Epithelial cell of prostate (primary cell): ENCODE results near the gene ITGAE.

ENCODE experiments used
- DNase-seq: peaks from one replicate; pipeline ENCODE4 v3.0.0-alpha.2; 2011; ENCODE audit warnings: low read depth, low spot score
- H3K27ac ChIP-seq: fragments of 450-650 bp; 2 replicates; pipeline ENCODE4 v1.5.1; 2017; ENCODE audit warnings: mild to moderate bottlenecking

Gene ITGAE

DNA sequence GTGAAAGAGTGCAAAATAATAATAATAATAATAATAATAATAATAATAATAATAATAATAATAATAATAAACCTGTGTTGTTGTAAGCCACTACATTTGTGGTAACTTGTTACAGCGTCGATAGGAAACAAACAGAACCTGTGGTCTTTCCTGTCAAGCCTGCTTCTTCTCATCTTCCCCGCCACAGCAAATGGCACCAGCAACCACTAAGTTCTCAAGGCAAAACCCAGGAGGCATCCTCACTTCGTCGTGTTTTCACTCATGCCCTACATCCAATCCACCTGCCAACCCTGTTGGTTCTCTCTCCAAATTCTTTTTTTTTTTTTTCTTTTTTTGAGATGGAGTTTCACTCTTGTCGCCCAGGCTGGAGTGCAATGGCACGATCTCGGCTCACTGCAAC, 34.2 kb downstream of the ITGAE start:
- no peak for DNase-seq
- no peak overlapping the region for H3K27ac ChIP-seq

DNA sequence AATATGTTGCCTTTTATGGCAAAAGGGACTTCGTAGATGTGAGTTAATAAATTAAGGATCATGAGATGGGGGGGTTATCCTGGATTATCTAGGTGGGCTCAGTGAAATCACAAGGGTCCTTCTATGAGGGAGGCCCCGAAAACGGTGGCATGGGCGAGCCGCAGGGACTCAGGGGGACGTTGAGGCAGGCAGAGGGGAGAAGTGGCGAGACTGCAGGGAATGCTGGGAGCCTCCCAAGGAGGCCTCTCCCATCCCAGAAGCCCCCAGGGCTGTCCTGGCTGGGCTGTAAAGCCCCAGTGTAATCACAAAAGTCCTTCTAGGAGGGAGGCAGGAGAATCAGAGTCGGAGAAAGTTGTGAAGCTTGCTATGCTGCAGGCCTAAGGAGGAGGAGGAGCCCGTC, 35.0 kb downstream of the ITGAE start:
- DNase-seq = no peak
- no peak overlapping the region for H3K27ac ChIP-seq

DNA sequence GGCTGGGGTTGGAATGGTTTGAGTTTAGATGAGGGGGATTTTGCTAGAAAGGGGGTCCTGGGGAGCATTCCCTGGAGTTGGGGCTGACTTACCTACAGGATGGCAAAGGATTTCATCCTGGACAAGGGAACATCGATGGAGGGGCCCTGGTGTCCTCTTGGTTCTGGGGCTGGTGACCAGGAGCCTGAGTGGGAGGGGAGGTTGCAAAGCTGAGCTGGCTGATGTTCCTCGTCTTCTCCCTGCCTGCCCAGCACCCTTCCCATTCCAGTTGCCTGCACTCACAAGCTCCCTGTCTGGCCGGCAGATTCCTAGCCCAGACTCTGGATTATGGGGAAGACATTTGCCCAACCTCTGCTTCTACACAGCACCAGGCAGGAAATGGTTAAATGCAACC, 37.2 kb downstream of the ITGAE start:
- no peak for DNase-seq
- no peak overlapping the region for H3K27ac ChIP-seq

DNA sequence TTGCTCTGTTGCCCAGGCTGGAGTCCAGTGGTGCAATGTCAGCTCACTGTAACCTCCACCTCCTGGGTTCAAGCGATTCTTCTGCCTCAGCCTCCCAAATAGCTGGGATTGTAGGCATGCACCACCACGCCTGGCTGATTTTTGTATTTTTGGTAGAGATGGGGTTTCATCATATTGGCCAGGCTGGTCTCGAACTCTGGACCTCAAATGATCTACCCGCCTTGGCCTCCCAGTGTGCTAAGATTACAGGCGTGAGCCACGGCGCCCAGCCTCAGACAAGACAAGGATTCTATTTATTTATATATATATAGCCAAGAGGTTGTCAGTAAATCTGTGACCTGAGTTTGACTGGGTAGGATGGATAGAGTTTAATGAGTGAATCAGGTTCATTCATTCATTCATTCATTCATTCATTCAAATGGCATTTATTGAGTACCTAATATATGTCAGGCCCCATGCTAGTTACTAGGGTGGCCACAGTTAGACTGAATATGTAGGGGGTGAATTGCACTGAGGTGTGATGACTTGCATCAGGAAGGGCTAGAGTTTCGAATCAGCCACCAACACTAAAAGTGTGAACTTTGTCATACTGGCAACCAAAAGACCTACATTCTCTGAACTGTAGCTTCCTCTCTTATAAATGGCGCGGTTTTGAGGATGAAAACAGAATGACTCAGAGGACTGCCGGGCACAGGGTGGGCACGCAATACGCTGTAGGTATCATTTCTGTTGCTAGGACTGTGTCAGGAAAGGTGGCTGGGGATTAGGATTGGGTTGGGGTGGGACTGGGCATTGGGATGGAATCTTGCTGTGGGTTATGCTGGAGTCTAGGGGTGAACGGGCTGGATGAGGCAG, 37.8 kb downstream of the ITGAE start:
- DNase-seq = no peak
- no peak overlapping the region for H3K27ac ChIP-seq

DNA sequence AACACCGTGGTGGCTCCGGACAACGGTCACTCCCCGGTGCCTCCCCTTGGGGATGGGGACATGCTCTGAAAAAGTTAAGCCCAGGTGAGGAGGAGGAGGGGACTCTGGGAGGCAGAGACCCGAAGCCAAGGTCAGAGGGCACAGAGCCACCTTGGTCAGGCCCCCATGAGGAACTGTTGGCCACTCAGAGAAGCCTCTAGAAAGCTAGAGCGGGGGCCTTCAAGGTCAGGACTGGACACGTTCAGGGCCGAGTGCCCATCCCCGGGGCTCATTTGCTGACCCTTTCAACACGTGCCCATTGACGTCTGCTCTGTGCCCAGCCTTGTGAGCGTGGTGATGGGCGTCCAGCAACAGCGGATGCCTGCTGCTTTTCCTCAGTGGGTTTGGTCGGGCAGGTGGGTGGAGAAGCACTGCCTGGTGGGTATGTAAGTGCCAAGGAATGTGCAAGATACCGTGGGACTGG, 39.0 kb downstream of the ITGAE start:
- DNase-seq = no peak
- no peak overlapping the region for H3K27ac ChIP-seq

DNA sequence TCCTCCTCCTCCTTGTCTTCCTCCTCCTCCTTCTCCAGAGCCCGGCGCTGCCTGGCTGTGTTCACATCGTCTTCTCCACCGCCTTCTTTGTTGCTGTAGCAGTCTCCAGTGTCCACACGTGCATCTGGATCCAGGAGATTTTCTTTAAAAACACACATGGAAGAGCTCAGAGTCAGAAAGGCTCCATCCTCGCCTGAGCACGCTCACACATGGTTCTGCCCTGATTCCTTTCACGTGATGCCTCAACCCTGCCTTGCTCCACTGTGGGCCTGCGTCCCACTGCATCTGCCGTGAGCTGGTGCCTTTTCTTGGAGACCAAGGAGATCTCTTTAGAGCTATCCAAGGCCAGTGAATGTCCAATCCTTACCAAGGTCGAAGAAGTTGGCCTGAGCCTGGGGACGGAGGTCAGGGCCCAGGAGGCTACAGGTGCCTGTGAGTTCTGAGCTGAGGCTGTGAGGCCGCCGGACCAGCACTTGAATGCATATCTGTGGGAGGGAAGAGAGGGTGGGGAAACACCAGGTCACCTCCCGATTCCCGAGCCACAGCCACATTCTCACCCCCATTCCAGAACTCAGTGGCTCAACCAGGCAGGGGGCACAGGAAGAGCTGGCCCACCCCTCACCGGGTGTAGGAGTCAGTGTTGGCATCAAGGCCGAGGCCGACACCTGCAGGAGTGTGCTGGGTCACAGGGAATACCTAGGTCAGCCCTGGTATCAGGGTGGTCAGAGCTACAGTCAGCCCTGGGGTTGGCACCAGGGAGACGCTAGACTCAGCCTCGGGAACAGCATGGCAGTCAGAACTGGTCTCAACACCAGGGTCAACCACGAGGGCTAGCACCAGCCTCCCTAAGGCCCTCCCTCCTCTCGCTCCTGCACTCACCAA, 39.7 kb downstream of the ITGAE start:
- no peak overlapping the region for H3K27ac ChIP-seq
- DNase-seq = no peak

DNA sequence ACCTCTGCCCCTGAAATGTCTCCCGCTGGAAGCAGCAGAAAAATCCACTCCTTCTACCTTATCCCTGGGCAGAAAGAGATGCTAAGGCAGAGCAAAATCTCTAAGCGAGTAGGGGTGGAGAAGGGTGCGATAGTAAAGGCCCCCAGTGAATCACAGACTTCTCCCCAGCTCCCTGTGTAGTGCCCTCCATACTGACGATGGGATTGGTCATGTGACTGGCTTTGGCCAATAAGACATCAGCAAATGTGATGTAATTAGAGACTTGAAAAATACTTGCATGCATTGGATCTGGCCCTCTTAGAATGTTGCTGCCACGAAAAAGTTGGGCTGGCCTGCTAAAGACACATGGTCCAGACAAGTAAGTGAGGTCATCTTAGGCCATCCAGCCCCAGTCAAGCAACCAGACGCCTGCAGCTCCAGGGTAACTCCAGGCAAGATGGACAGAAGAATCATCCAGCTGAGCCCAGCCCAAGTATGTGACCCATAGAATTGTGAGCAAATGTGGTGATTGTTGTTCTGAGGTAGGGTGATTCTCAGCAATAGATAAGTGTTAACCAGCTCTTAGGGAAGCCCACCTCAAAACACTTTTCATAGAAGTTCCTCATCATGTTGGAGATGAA, 41.3 kb downstream of the ITGAE start:
- no peak overlapping the region for H3K27ac ChIP-seq
- DNase-seq = no peak

GRCh38 chr17:3755335-3756030, 45.5 kb downstream of the ITGAE start:
- no peak for DNase-seq
- H3K27ac ChIP-seq = peak overlapping the region; percentile 45

DNA sequence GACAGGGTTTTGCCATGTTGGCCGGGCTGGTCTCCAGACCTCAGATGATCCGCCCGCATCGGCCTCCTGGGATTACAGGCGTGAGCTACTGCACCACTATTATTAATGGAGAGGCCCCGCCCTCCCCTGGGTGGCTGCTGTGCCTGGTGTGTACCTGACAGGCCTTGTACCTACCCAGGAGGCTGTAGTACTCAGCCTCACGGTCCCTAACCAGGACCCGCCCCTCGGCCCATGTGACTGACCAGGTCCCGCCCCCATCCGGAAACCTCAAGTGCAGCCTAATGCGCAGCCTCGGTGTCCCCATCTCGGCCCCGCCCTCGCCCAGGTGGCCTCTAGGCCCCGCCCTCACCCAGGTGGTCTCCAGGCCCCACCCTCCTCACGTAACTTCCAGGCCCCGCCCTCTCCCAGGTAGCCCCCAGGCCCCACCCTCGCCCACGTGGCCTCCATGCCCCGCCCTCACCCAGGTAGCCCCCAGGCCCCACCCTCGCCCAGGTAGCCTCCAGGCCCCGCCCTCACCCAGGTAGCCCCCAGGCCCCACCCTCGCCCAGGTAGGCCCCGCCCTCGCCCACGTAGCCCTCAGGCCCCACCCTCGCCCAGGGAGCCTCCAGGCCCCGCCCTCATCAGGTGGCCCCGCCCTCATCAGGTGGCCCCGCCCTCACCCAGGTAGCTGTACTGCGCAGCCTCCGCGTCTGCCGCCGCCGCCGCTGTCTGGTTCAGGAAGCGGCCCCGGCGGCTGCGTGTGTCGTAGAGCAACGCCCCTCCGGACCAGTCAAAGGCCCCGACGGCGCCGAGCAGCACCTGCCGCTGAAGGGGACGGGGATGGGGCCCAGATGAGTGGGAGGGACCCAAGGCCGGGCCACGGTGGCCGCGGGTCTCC, 46.3 kb downstream of the ITGAE start:
- DNase-seq = peak; percentile 95
- peak overlapping the region; percentile 45 for H3K27ac ChIP-seq

GRCh38 chr17:3754066-3754457, 46.9 kb downstream of the ITGAE start:
- no peak overlapping the region for H3K27ac ChIP-seq
- no peak for DNase-seq

GRCh38 chr17:3753624-3754023, 47.4 kb downstream of the ITGAE start:
- no peak for DNase-seq
- H3K27ac ChIP-seq = no peak overlapping the region

GRCh38 chr17:3751836-3752235, 49.2 kb downstream of the ITGAE start:
- H3K27ac ChIP-seq = no peak overlapping the region
- DNase-seq = no peak

DNA sequence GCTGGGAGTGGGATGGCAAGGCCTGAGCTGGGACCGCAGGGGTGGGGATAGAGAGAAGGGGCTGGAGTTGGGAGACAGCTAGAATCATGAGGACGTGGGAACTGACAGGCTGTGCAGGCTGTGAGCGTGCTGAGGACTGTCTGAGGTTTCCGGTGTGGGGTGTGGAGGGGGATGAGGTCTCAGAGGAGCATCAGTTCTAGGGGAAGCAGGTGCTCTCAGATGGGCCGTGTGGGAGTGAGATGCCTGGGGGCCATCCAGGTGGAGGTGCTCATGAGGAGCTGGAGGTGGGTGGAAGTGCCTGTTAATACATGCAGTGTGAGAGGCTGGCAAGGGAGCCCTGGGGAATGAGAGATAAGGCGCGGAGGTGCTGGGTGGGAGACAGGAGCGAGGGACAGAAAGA, 50.1 kb downstream of the ITGAE start:
- DNase-seq = no peak
- H3K27ac ChIP-seq = no peak overlapping the region

GRCh38 chr17:3750296-3750695, 50.7 kb downstream of the ITGAE start:
- DNase-seq = no peak
- no peak overlapping the region for H3K27ac ChIP-seq

DNA sequence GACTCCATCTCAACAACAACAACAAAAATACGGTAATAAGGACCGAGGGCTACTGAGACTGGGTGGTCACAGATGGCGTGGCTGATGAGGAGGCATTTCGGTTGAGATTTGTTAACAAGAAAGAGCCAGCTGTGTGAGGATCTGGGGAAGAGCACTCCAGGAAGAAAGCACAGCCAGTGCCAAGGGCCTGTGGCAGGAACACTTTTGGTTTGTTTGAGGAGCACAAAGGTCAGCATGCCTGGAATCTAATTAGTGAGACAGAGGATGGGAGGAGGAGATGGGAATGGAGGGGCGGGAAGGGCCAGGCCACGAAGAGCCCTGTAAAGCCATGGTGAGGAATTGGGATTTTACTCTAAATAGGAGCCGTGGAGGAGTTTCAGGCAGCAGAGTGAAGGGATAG, 52.4 kb downstream of the ITGAE start:
- H3K27ac ChIP-seq = no peak overlapping the region
- no peak for DNase-seq

DNA sequence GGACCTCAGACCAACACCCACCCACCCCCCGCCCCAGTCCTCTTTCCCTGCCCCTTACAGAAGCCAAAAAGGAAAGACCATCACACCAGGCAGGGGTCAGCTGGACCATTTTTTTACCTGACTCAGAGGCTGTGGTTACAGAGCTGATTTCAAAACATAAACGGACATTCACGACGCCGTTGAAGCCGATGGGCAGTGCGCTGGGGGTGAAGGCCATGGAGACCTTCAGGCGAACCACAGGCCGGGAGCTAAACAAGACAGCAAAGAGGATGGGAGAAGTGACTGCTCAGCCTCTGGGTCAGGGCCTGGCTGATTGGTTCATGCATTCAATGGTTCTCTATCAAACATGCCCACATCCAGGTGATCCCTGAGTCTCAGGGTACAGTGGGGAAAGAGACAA, 53.2 kb downstream of the ITGAE start:
- no peak for DNase-seq
- no peak overlapping the region for H3K27ac ChIP-seq

DNA sequence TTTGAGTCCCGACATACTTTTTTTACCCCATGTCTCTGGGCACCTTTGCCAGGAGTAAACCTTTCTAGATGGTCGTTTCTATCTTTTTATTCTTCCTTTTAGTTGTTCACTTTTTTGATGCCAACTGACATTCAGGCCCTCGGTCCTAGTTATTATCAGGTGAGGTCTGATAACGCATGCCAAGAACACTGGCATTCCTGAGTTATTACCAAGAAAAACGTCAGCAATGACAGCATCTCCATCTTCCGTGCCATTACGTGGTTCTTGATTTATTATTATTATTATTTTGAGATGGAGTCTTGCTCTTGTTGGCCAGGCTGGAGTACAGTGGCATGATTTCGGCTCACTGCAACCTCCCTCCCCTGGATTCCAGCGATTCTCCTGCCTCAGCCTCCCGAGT, 55.9 kb downstream of the ITGAE start:
- no peak for DNase-seq
- H3K27ac ChIP-seq = no peak overlapping the region

DNA sequence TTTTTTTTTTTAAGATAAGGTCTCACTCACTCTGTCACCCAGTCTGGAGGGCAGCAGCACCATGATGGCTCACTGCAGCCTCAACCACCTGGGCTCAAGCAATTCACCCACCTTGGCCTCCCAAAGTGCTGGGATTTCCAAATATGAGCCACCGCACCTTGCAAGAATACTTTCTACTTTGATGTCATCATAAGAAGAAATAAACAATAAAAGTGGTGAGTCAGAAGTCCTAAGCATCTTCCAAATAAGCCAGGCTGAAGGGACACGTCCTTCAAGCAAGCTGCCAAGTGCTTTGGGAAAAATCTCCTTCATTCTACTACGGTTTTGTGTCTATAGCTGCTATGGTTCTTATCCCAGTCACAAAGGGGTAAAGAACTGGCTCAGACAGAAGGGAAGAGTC, 57.0 kb downstream of the ITGAE start:
- no peak for DNase-seq
- H3K27ac ChIP-seq = no peak overlapping the region

- H3K27ac ChIP-seq = no peak overlapping the region
- no peak for DNase-seq
Measured at GRCh38 chr17:3740611-3741073, 60.3 kb downstream of the ITGAE start.
